GM12878 (cell line): ENCODE measurements around the gene MRC2. TPM values are rescaled to one million over a fixed set of nuclear protein-coding genes. Genes with fewer than 3 reads are reported as not detected.

Experiments
- ATAC-seq: fragments of 200-7000 bp; cut with Tn5 transposase; 3 replicates; pipeline ENCODE4 v1.9.1; 2020; ENCODE audit warnings: mild to moderate bottlenecking, moderate library complexity
- BruUV-seq: library from RNA; stranded (reverse); fragments of 400-500 nt; replicated peaks from 2 replicates; lab custom pipeline; 2021; lab: Mats Ljungman, UMichigan
- CTCF ChIA-PET: fragments of 300-600 bp; sonication (Branson Sonifier 250); formaldehyde crosslinking; extraction: SDS; loops from one replicate; lab custom pipeline; 2021; ENCODE audit warnings: inconsistent platforms; lab: Yijun Ruan, JAX
- POLR2A ChIA-PET: fragments of 350-600 bp; formaldehyde crosslinking; extraction: SDS; loops from one replicate; lab custom pipeline; 2021; ENCODE audit warnings: inconsistent platforms; lab: Charles Lee
- RAD21 ChIA-PET: fragments of 300-600 bp; sonication (Branson Sonifier 250); formaldehyde crosslinking; loops from one replicate; lab custom pipeline; 2023; ENCODE audit warnings: antibody characterized with exemption; ENCODE audit not compliant: unreplicated experiment; lab: Charles Lee
- SMC1A ChIA-PET: fragments of 300-600 bp; sonication (Branson Sonifier 250); formaldehyde crosslinking; loops from one replicate; lab custom pipeline; 2023; ENCODE audit not compliant: unreplicated experiment, uncharacterized antibody; lab: Charles Lee
- DNase-seq: peaks from one replicate; pipeline ENCODE4 v3.0.0-alpha.2; 2011; ENCODE audit warnings: low read depth, low spot score
- FAIRE-seq: peaks from 3 replicates; lab custom pipeline; 2011; peaks lifted over from hg19 to GRCh38; lab: Jason Lieb, UNC
- H2AFZ ChIP-seq: 2 replicates; pipeline ENCODE4 v1.6.0; 2011; ENCODE audit warnings: low read depth, low read length, control low read depth; ENCODE audit not compliant: control insufficient read depth
- H3K27ac ChIP-seq: 2 replicates; pipeline ENCODE4 v1.5.1; 2011; ENCODE audit warnings: control low read depth; ENCODE audit not compliant: control insufficient read depth, insufficient read depth
- H3K27me3 ChIP-seq, 2 experiments: replicated peaks in 1 of 2; 2 replicates each; pipeline versions ENCODE4 v1.6.0 to v1.6.1; 2011; ENCODE audit warnings: low read length in 1 of 2; ENCODE audit not compliant: control insufficient read depth in 2 of 2, insufficient read depth in 2 of 2
- H3K36me3 ChIP-seq, 2 experiments: 2 replicates each; pipeline ENCODE4 v1.5.1; 2011; ENCODE audit warnings: low read length in 1 of 2; ENCODE audit not compliant: control insufficient read depth in 2 of 2, insufficient read depth in 2 of 2
- H3K4me1 ChIP-seq: 2 replicates; pipeline ENCODE4 v1.6.1; 2011; ENCODE audit warnings: mild to moderate bottlenecking, low read length, moderate library complexity, mixed read lengths; ENCODE audit not compliant: control insufficient read depth, insufficient read depth
- H3K4me2 ChIP-seq: 2 replicates; pipeline ENCODE4 v1.6.0; 2011; ENCODE audit warnings: control low read depth; ENCODE audit not compliant: control insufficient read depth, insufficient read depth
- H3K4me3 ChIP-seq: fragments of 200-600 bp; sonication (generic); 2 replicates; pipeline ENCODE4 v1.5.1; 2016
- H3K79me2 ChIP-seq: 2 replicates; pipeline ENCODE4 v1.6.0; 2011; ENCODE audit warnings: low read length; ENCODE audit not compliant: control insufficient read depth, insufficient read depth
- H3K9ac ChIP-seq: 2 replicates; pipeline ENCODE4 v1.8.0; 2011; ENCODE audit warnings: low read length, control low read depth, mixed read lengths; ENCODE audit not compliant: control insufficient read depth, insufficient read depth
- H3K9me3 ChIP-seq: replicated peaks from 3 replicates; pipeline ENCODE4 v1.5.1; 2011; ENCODE audit warnings: mild to moderate bottlenecking, low read length; ENCODE audit not compliant: control insufficient read depth, insufficient read depth
- H4K20me1 ChIP-seq: 2 replicates; pipeline ENCODE4 v1.6.0; 2011; ENCODE audit not compliant: control insufficient read depth, insufficient read depth
- CREB1 ChIP-seq: IDR thresholded peaks from 2 replicates; pipeline ENCODE4 v1.6.1; 2012; ENCODE audit warnings: low read depth, mild to moderate bottlenecking, inconsistent platforms
- EGR1 ChIP-seq, 2 experiments: IDR thresholded peaks; 1 replicate in 1 of 2; 2 replicates in 1 of 2; pipeline ENCODE4 v1.6.1; 2011 to 2012; ENCODE audit warnings: low read depth in 2 of 2, low read length in 2 of 2, borderline replicate concordance in 1 of 2, mild to moderate bottlenecking in 1 of 2, moderate library complexity in 1 of 2
- GATAD2B ChIP-seq: fragments of 450-650 bp; conservative IDR thresholded peaks from 2 replicates; pipeline ENCODE4 v1.6.1; 2017; ENCODE audit warnings: low read depth, mild to moderate bottlenecking, moderate library complexity
- HDAC2 ChIP-seq: fragments of 200-600 bp; sonication (generic); IDR thresholded peaks from 2 replicates; pipeline ENCODE4 v1.6.1; 2017
- MAX ChIP-seq: IDR thresholded peaks from 2 replicates; pipeline ENCODE4 v1.6.1; 2012; ENCODE audit warnings: low read depth, low read length, improper control_type of control experiment
- NFYB ChIP-seq: IDR thresholded peaks from 2 replicates; pipeline ENCODE4 v1.6.1; 2011; ENCODE audit warnings: low read depth, mild to moderate bottlenecking, low read length, improper control_type of control experiment, moderate library complexity; ENCODE audit not compliant: insufficient read depth
- POLR2A ChIP-seq: IDR thresholded peaks from 2 replicates; pipeline ENCODE4 v1.6.1; 2011; ENCODE audit warnings: low read depth, mild to moderate bottlenecking, low read length
- POLR2AphosphoS2 ChIP-seq: IDR thresholded peaks from 2 replicates; pipeline ENCODE4 v1.6.1; 2011; ENCODE audit warnings: low read depth, mild to moderate bottlenecking, low read length, improper control_type of control experiment, moderate library complexity
- POU2F2 ChIP-seq: IDR thresholded peaks from 3 replicates; pipeline ENCODE4 v1.6.1; 2011; ENCODE audit warnings: low read depth, mild to moderate bottlenecking, low read length, borderline replicate concordance
- SRF ChIP-seq, 2 experiments: IDR thresholded peaks; 2 replicates each; pipeline ENCODE4 v1.6.1; 2011; ENCODE audit warnings: low read depth in 2 of 2, low read length in 2 of 2, mild to moderate bottlenecking in 1 of 2, moderate library complexity in 1 of 2
- SUPT20H ChIP-seq: IDR thresholded peaks from 2 replicates; pipeline ENCODE4 v1.6.1; 2011; ENCODE audit warnings: low read depth, mild to moderate bottlenecking, low read length, moderate library complexity, borderline replicate concordance; ENCODE audit not compliant: control insufficient read depth
- TARDBP ChIP-seq: IDR thresholded peaks from 2 replicates; pipeline ENCODE4 v1.6.1; 2016; ENCODE audit warnings: borderline replicate concordance
- WGBS: methylation state at CpG from one replicate; pipeline ENCODE4 v1.1.6; 2016; ENCODE audit warnings: low lambda C conversion rate; ENCODE audit not compliant: insufficient replicate concordance, insufficient coverage; ENCODE audit errors: missing lambda C conversion rate; 5-methylcytosine and 5-hydroxymethylcytosine counted together
- in situ Hi-C: fragments of 300-500 bp; cut with MboI; formaldehyde crosslinking; loops from 9 replicates; pipeline ENCODE4 v1.14.3; 2018; ENCODE audit warnings: mixed read lengths
- intact Hi-C: fragments of 100-400 bp; cut with micrococcal nuclease; formaldehyde crosslinking; loops from one replicate; pipeline ENCODE4 v1.14.2; 2022; ENCODE audit not compliant: unreplicated experiment
- polyA plus RNA-seq, 11 experiments: library from polyadenylated mRNA; depleted of rRNA in 4 of 11; unstranded in 6 of 11; stranded (reverse) in 5 of 11; fragments of >200 nt; fragmentation: Nextera tagmentation in 4 of 11; fragmentation: Illumina TruSeq in 1 of 11; extraction: Ambion mirVana in 4 of 11; extraction: Trizol in 1 of 11; gene quantifications; 1 replicate in 1 of 11; 2 replicates in 10 of 11; pipeline versions ENCODE4 v1.2.1 to v1.2.3, GENCODE V29; 2011 to 2016; ENCODE audit warnings: inconsistent platforms in 2 of 11, missing spikeins in 2 of 11, low read depth in 1 of 11
- total RNA-seq, 4 experiments: library from RNA; depleted of rRNA in 3 of 4; stranded (reverse); fragments of >200 nt in 3 of 4; fragmentation: Illumina TruSeq in 1 of 4; extraction: Trizol in 1 of 4; gene quantifications; 2 replicates each; pipeline versions ENCODE4 v1.2.1 to v1.2.3, GENCODE V29; 2013 to 2021

The MRC2 gene
- total and polyA plus RNA-seq, 10 of the 15 experiments (the other 5 are each of a cell fraction or from before 2014, with no cell fraction given) = 0.04 to 0.96 (median 0.30) TPM; not detected in 1

DNA sequence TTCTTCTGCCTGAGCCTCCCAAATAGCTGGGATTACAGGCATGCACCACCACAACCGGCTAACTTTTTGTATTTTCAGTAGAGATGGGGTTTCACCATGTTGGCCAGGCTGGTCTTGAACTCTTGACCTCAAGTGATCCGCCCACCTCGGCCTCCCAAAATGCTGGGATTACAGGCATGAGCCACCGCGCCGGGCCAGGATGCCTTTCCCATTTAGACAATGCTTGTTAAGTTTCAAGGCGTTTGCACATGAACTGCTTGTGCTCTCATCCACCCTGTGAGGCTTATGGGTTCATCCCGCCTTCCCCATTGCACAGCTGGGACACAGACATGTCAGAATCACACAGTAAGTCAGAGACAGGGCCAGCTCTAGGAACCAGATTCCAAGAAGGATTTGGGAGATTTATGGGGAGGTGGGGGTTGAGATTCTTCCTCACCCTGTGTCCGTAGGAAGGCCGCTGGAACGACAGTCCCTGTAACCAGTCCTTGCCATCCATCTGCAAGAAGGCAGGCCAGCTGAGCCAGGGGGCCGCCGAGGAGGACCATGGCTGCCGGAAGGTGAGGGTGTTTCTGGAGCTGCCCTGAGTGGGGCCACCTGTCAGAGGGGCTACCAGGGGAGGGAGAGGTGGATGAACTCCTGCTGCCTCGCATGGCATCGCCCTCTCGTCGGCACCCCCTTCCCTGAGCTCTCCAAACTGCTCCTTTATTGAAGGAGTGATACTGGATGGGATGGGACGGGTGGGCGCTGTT lies 46.3 kb downstream of the MRC2 start:
- H3K79me2 ChIP-seq = no peaks in the 10 kb centered on the region
- DNase-seq (no peak), FAIRE-seq (no peak), ATAC-seq (no peak)
- no peak overlapping the region for H2AFZ ChIP-seq
- H3K9ac ChIP-seq = no peak overlapping the region
- peaks cover 2% of the 10 kb centered on the region; the same call in 1 of the 2 replicates for H4K20me1 ChIP-seq
- BruUV-seq = no TSS peak
- WGBS = 78% methylated on average over 20 of the region's 20 CpGs
- POLR2A ChIA-PET = no interaction called here
- in situ Hi-C loops = no loop called here
- no peak overlapping the region for H3K27ac ChIP-seq
- CTCF ChIA-PET = interaction anchor here (0.6 to 3.7 kb wide), 4 partner anchors 8 to 1459 kb away, joined by 3 to 26 read pairs (median 5); no protein-coding TSS in a partner anchor
- no peaks in the 10 kb centered on the region for H3K4me1 ChIP-seq
- no peak overlapping the region for H3K4me3 ChIP-seq
- no peaks in the 10 kb centered on the region for H3K36me3 ChIP-seq
- TF ChIP-seq GATAD2B (no peak), SRF (IDR thresholded peaks at IDR 0.05; ENCODE audit: low read depth in 2 of 2, low read length in 2 of 2) (no peak), TARDBP (no peak), CREB1 (no peak), POLR2A (no peak), POU2F2 (no peak), EGR1 (IDR thresholded peaks at IDR 0.05; ENCODE audit: borderline replicate concordance in 1 of 2, low read depth in 2 of 2, low read length in 2 of 2) (no peak), MAX (no peak), NFYB (no peak), SUPT20H (no peak), HDAC2 (no peak), POLR2AphosphoS2 (no peak)
- SMC1A ChIA-PET = interaction anchor here (0.7 to 1.2 kb wide), 3 partner anchors 26 to 934 kb away, joined by 3 to 5 read pairs (median 4); no protein-coding TSS in a partner anchor
- H3K27me3 ChIP-seq = no peaks in the 10 kb centered on the region; a peak in 1 of 4 replicates
- H3K9me3 ChIP-seq = no peaks in the 10 kb centered on the region
- intact Hi-C loops = no loop called here
- H3K4me2 ChIP-seq = no peak overlapping the region
- RAD21 ChIA-PET = interaction anchor here (0.7 to 1.2 kb wide), 2 partner anchors 27 to 297 kb away, joined by 3 read pairs; no protein-coding TSS in a partner anchor
